Progenitor cell of endocrine pancreas (in vitro differentiated cells): ENCODE results near the gene DNAAF1. TPM values are rescaled to one million over a fixed set of nuclear protein-coding genes. Genes with fewer than 3 reads are reported as not detected.

Source experiments
- DNase-seq: peaks from one replicate; pipeline ENCODE4 v3.0.0; 2021; ENCODE audit warnings: low spot score; ENCODE audit not compliant: unreplicated experiment
- H3K27ac Mint-ChIP-seq: 2 replicates; pipeline ENCODE4 v1.8.0; 2021; ENCODE audit warnings: mild to moderate bottlenecking, moderate library complexity, mixed read lengths
- H3K27me3 Mint-ChIP-seq: 2 replicates; pipeline ENCODE4 v1.8.0; 2021; ENCODE audit warnings: mixed read lengths
- H3K36me3 Mint-ChIP-seq: 2 replicates; pipeline ENCODE4 v1.8.0; 2022; ENCODE audit warnings: mixed read lengths; ENCODE audit not compliant: insufficient read depth
- H3K4me1 Mint-ChIP-seq: 2 replicates; pipeline ENCODE4 v1.8.0; 2021; ENCODE audit warnings: low read depth, mixed read lengths
- H3K4me3 Mint-ChIP-seq: 2 replicates; pipeline ENCODE4 v1.8.0; 2021; ENCODE audit warnings: low read depth, mild to moderate bottlenecking, moderate library complexity, mixed read lengths
- H3K9me3 Mint-ChIP-seq: 2 replicates; pipeline ENCODE4 v1.8.0; 2021; ENCODE audit warnings: low read depth, mixed read lengths
- total RNA-seq: library from RNA; stranded (reverse); gene quantifications from 2 replicates; pipeline ENCODE4 v1.2.1, GENCODE V29; 2021
- TF ChIP-seq, protein P1 (sequence below): fragments of 200-600 bp; sonication (generic); IDR thresholded peaks from one replicate; pipeline ENCODE4 v1.5.0; 2021; ENCODE audit warnings: antibody characterized with exemption, mild to moderate bottlenecking; ENCODE audit not compliant: unreplicated experiment

DNAAF1 gene
- total RNA-seq, 1 donor from 2014 or later: 1.8 TPM

DNA sequence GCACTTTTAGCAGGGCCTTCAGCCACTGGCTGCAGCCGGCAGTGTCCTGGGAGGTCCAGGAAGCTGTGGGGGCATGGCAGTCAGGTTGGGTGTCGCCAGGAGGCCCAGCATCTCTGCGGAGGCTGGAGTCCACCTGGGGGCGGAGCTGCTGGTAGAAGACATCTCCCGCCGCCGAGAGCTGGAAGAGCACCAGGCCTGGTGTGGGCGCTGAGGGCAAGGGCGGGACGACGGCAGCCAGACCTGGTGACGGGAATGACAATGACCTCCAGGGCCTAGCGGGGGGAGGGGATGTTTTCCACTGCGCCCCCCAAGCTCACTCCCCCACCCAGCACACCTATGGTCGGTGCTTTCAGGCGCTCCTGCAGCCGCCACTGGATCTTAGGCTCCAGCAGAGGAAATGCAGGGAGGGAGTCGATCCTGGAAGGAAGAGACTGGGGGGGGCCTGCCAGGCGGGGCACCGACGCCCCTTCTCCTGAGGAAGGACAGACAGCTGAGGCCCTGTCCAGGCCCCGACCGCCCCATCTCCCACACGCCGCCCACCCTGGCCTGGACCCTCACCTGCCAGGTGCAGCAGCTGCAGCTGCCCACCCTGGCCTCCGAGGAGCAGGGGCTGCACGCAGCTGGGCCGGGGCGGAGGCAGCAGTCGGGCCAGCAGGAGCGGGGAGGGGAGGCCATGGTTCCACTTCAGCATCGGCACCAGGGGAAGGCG lies 34.7 kb downstream of the DNAAF1 start:
- no peak overlapping the region for H3K27ac Mint-ChIP-seq
- no peaks in the 10 kb centered on the region for H3K27me3 Mint-ChIP-seq
- no peak overlapping the region for H3K4me3 Mint-ChIP-seq
- peaks cover 4% of the 10 kb centered on the region for H3K4me1 Mint-ChIP-seq
- TF ChIP-seq, protein P1, sequence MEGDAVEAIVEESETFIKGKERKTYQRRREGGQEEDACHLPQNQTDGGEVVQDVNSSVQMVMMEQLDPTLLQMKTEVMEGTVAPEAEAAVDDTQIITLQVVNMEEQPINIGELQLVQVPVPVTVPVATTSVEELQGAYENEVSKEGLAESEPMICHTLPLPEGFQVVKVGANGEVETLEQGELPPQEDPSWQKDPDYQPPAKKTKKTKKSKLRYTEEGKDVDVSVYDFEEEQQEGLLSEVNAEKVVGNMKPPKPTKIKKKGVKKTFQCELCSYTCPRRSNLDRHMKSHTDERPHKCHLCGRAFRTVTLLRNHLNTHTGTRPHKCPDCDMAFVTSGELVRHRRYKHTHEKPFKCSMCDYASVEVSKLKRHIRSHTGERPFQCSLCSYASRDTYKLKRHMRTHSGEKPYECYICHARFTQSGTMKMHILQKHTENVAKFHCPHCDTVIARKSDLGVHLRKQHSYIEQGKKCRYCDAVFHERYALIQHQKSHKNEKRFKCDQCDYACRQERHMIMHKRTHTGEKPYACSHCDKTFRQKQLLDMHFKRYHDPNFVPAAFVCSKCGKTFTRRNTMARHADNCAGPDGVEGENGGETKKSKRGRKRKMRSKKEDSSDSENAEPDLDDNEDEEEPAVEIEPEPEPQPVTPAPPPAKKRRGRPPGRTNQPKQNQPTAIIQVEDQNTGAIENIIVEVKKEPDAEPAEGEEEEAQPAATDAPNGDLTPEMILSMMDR: no peak
- no peak for DNase-seq
- H3K36me3 Mint-ChIP-seq: peaks cover 11% of the 10 kb centered on the region
- H3K9me3 Mint-ChIP-seq: no peaks in the 10 kb centered on the region

DNA sequence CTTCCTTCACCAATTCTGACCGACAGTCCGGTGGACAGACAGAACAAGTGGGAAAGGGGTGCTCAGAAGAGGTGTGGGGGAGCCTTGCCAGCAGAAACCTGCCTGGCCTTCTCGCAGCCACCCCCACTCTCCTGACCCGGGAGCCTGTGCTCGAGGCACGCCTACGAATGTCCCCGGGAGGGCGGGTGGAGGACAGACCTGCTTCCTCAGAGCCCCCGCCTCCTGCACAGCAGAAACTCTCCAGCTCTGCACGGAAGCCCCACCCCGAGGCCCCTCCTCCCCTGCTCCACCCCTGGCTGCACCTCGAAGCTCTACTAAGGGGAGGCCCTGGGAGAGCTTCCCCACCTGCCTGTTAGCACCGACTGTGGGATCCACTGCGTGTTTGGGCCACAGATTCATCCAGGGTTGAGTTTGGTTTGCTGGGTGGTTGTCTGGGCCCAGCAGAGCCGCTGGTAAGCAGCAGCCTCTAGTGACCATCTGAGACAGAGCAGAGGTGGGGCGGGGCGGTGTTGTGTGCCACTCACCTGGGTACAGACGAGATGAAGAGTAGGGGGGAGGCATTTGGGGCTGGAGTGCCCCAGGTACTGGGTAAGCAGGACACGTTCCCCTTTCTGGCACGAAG lies 35.5 kb downstream of the DNAAF1 start:
- Mint-ChIP-seq H3K4me1 (peaks cover 5% of the 10 kb centered on the region), H3K27me3 (no peaks in the 10 kb centered on the region), H3K27ac (no peak overlapping the region), H3K36me3 (peaks cover 11% of the 10 kb centered on the region), H3K4me3 (no peak overlapping the region), H3K9me3 (no peaks in the 10 kb centered on the region)
- TF ChIP-seq, protein P1: no peak
- DNase-seq: no peak

DNA sequence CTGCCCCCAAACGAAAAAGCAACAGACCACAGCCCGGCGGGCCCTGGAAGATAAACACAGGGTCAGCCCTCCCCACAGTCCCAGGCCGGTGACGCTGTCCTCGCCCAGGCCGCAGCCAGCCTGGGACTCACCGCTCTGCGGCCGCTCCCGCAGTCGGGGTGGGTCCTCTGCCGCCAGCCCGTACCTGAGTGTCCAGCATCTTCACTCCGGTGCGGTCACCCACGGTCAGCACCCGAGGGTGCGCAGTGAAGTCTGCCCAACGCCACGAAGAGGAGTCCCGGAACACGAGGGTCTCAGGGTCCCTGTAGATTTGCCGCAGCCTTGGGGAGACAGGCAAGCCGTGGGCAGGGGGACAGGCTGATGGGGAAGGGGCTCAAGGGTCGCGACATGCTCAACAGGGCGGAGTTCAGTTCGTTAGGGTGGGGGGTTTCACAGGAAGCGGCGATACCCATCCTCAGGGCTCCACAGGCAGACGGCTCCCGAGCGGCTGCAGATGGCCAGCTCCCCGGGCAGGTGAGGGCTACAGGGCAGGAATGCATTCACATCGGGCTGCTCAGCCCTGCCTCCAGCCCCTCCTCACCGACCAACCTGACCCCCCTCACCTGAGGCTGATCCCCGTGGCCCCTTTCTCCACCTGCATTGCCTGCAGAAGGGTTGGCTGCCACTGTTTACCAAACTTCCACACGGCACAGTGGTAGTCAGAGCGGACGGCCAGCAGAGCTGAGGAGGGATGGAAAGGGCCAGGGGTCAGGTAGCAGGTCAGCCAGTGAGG lies 36.2 kb downstream of the DNAAF1 start:
- peaks cover 10% of the 10 kb centered on the region for H3K4me1 Mint-ChIP-seq
- no peak overlapping the region for H3K27ac Mint-ChIP-seq
- no peaks in the 10 kb centered on the region for H3K9me3 Mint-ChIP-seq
- DNase-seq: no peak
- no peak overlapping the region for H3K4me3 Mint-ChIP-seq
- peaks cover 11% of the 10 kb centered on the region for H3K36me3 Mint-ChIP-seq
- H3K27me3 Mint-ChIP-seq: no peaks in the 10 kb centered on the region
- TF ChIP-seq, protein P1: no peak

DNA sequence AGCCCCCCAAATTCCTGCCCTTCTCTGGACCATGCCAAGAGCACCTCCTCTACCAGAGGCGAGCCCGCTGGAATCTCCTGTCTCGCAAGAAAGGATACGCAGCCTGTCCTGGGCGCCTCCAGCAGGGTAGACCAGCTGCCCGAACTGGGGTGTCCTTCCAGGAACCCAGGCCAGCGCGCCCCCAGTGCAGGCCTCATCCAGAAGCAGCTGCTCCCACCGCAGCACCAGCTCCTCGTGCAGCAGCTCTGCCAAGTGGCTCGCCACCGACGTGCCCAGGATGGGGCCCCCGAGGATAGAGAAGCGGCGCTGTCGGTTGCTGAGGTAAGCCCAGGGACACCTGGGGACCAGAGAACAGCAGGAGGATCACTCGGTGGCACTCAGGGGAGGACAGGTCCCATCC lies 37.0 kb downstream of the DNAAF1 start:
- H3K4me3 Mint-ChIP-seq: no peak overlapping the region
- TF ChIP-seq, protein P1: no peak
- DNase-seq: no peak
- no peak overlapping the region for H3K27ac Mint-ChIP-seq
- H3K4me1 Mint-ChIP-seq: peaks cover 7% of the 10 kb centered on the region
- H3K27me3 Mint-ChIP-seq: no peaks in the 10 kb centered on the region
- H3K36me3 Mint-ChIP-seq: peaks cover 11% of the 10 kb centered on the region
- no peaks in the 10 kb centered on the region for H3K9me3 Mint-ChIP-seq
